Measurements from ENCODE around the gene HDGFL1.

Gene HDGFL1

GRCh38 chr6:22583927-22584326 lies 14.6 kb downstream of the HDGFL1 start:
- ATAC-seq: no peak
- TF ChIP-seq OSR1 (CRISPR knock-in tag; IDR thresholded peaks at IDR 0.05) (no peak), RARB (CRISPR knock-in tag; IDR thresholded peaks at IDR 0.05) (no peak), ZNF8 (CRISPR knock-in tag; IDR thresholded peaks at IDR 0.05) (no peak), POU6F1 (CRISPR knock-in tag; IDR thresholded peaks at IDR 0.05; ENCODE audit: borderline replicate concordance, low read depth) (no peak), TCF4 (CRISPR knock-in tag; IDR thresholded peaks at IDR 0.05; ENCODE audit: borderline replicate concordance) (no peak), ZNF70 (CRISPR knock-in tag; IDR thresholded peaks at IDR 0.05) (no peak), TSHZ2 (CRISPR knock-in tag; IDR thresholded peaks at IDR 0.05) (no peak), GLIS3 (CRISPR knock-in tag; IDR thresholded peaks at IDR 0.05) (no peak), ZFP30 (CRISPR knock-in tag; IDR thresholded peaks at IDR 0.05) (no peak), ARNTL (CRISPR knock-in tag; IDR thresholded peaks at IDR 0.05; ENCODE audit: borderline replicate concordance, low read depth) (no peak), BACH2 (CRISPR knock-in tag; IDR thresholded peaks at IDR 0.05; ENCODE audit: borderline replicate concordance) (no peak), PATZ1 (CRISPR knock-in tag; IDR thresholded peaks at IDR 0.05; ENCODE audit: borderline replicate concordance) (no peak)

GRCh38 chr6:22589118-22589517 lies 19.8 kb downstream of the HDGFL1 start:
- ATAC-seq: no peak
- no peak for TF ChIP-seq GLIS3 (CRISPR knock-in tag; IDR thresholded peaks at IDR 0.05)
- no peak for TF ChIP-seq ISL1 (CRISPR knock-in tag; IDR thresholded peaks at IDR 0.05)
- no peak for TF ChIP-seq CREB5 (CRISPR knock-in tag; IDR thresholded peaks at IDR 0.05; ENCODE audit: low read depth)
- TF ChIP-seq OSR1 (CRISPR knock-in tag; IDR thresholded peaks at IDR 0.05): no peak
- no peak for TF ChIP-seq CSDC2 (CRISPR knock-in tag; IDR thresholded peaks at IDR 0.05)
- TF ChIP-seq SNAI2 (CRISPR knock-in tag; IDR thresholded peaks at IDR 0.05): no peak
- no peak for TF ChIP-seq ZNF565 (CRISPR knock-in tag; conservative IDR thresholded peaks at IDR 0.05; ENCODE audit: low read depth)
- no peak for TF ChIP-seq BACH2 (CRISPR knock-in tag; IDR thresholded peaks at IDR 0.05; ENCODE audit: borderline replicate concordance)
- no peak for TF ChIP-seq ESRRG (CRISPR knock-in tag; IDR thresholded peaks at IDR 0.05)
- no peak for TF ChIP-seq PATZ1 (CRISPR knock-in tag; IDR thresholded peaks at IDR 0.05; ENCODE audit: borderline replicate concordance)
- no peak for TF ChIP-seq TSHZ2 (CRISPR knock-in tag; IDR thresholded peaks at IDR 0.05)
- TF ChIP-seq ZFP30 (CRISPR knock-in tag; IDR thresholded peaks at IDR 0.05): no peak
- TF ChIP-seq PPARA (CRISPR knock-in tag; IDR thresholded peaks at IDR 0.05; ENCODE audit: borderline replicate concordance): no peak
- TF ChIP-seq TOX (CRISPR knock-in tag; IDR thresholded peaks at IDR 0.05; ENCODE audit: borderline replicate concordance): no peak
- TF ChIP-seq ZC3H10 (CRISPR knock-in tag; IDR thresholded peaks at IDR 0.05): no peak
- no peak for TF ChIP-seq ZNF8 (CRISPR knock-in tag; IDR thresholded peaks at IDR 0.05)
- TF ChIP-seq CSRNP3 (CRISPR knock-in tag; IDR thresholded peaks at IDR 0.05): no peak
- TF ChIP-seq TCF4 (CRISPR knock-in tag; IDR thresholded peaks at IDR 0.05; ENCODE audit: borderline replicate concordance): no peak

Data from SK-N-SH treated with all-trans-retinoic acid at 6 μM for 48 hours (cell line).